ENCODE results near the gene PLA2G2C. TPM values are rescaled to one million over a fixed set of nuclear protein-coding genes. Genes with fewer than 3 reads are reported as not detected.

PLA2G2C gene
- total and polyA plus RNA-seq, 2 of the 8 experiments (the other 6 are each of a cell fraction or from before 2014, with no cell fraction given): not detected

DNA sequence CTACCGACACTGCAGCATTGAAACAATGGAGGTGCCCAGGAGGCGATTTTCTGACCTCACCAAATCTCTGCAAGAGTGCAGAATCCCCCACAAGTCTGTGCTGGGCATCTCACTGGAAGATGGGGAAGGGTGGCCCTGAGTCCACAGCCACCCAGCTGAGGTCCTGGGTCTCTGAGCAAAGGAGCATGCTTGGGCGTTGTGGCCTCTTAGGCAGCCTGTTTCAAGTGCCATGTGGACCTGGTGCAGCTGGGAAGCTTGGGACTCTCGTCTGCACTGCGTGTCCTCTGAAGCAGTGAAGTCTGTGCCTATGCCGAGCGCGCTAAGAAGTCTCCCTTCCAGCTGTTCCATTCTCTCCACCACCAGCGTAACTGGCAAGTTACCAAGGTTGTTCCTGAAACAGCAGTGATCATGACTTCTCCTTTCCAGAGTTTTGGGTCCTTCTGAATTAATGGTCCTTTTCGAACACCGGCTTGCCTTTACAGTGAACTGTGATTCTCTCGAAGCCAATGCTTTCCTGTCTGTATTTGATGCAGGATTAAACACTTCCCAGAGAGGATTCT is 5.0 kb upstream of the PLA2G2C start:
- Histone ChIP-seq H2BK12ac (ENCODE audit: low read depth, low read length) (no peak overlapping the region), H4K91ac (replicated peaks; ENCODE audit: insufficient read length, low read length) (no peak overlapping the region), H3K56ac (replicated peaks; ENCODE audit: insufficient read length, low read depth, low read length) (no peak overlapping the region), H3K23ac (ENCODE audit: insufficient read length) (no peak overlapping the region), H3K4me3 (ENCODE audit: extremely low read depth in 1 of 4, insufficient read depth in 2 of 4, low read depth in 3 of 4, low read length in 4 of 4) (no peak overlapping the region), H4K5ac (ENCODE audit: insufficient read length, low read depth, low read length) (no peak overlapping the region), H3K14ac (ENCODE audit: insufficient read length) (no peak overlapping the region), H3K4me1 (replicated peaks in 1 of 4; ENCODE audit: control insufficient read depth in 3 of 4, insufficient read depth in 4 of 4, low read length in 3 of 4) (peaks cover 6 to 16% (median 7%) of the 10 kb centered on the region in 4 experiments; a peak in 5 of 7 replicates), H3K4ac (replicated peaks; ENCODE audit: insufficient read length, low read depth, low read length) (no peak overlapping the region), H3K9me3 (ENCODE audit: insufficient read depth in 2 of 2, low read depth in 1 of 2, low read length in 1 of 2) (no peaks in the 10 kb centered on the region), H3K4me2 (ENCODE audit: insufficient read depth in 1 of 2, low read depth in 2 of 2, low read length in 2 of 2) (no peak overlapping the region), H2BK15ac (ENCODE audit: low read length) (no peak overlapping the region), H4K20me1 (replicated peaks in 1 of 2; ENCODE audit: control insufficient read depth in 1 of 2, insufficient read depth in 2 of 2, low read length in 2 of 2) (no peaks in the 10 kb centered on the region), H3K79me1 (ENCODE audit: low read depth, low read length) (no peaks in the 10 kb centered on the region), H4K8ac (ENCODE audit: extremely low read depth, insufficient read depth, low read length) (no peak overlapping the region), H3K9ac (replicated peaks in 1 of 4; ENCODE audit: extremely low read depth in 1 of 4, low read depth in 3 of 4, low read length in 3 of 4) (no peak overlapping the region), H3K23me2 (ENCODE audit: low read depth, low read length) (no peaks in the 10 kb centered on the region), H3K79me2 (ENCODE audit: control insufficient read depth in 1 of 2, insufficient read depth in 2 of 2, low read length in 2 of 2) (no peaks in the 10 kb centered on the region), H3K27me3 (replicated peaks in 1 of 4; ENCODE audit: control insufficient read depth in 3 of 4, extremely low read depth in 1 of 4, insufficient read depth in 3 of 4, low read length in 3 of 4) (peaks cover 0 to 3% (median 2%) of the 10 kb centered on the region in 4 experiments; a peak in 5 of 7 replicates), H2AFZ (ENCODE audit: low read length) (no peak overlapping the region), H2BK20ac (ENCODE audit: low read length) (no peak overlapping the region), H2BK5ac (ENCODE audit: low read depth, low read length) (no peak overlapping the region), H3K27ac (ENCODE audit: low read depth, low read length) (no peak overlapping the region), H2AK5ac (ENCODE audit: low read depth, low read length) (no peak overlapping the region), H3K18ac (ENCODE audit: extremely low read depth, low read length) (no peak overlapping the region), H2BK120ac (replicated peaks; ENCODE audit: low read depth, low read length) (no peak overlapping the region), H3K36me3 (ENCODE audit: control insufficient read depth in 2 of 4, insufficient read depth in 4 of 4, low read length in 3 of 4) (no peaks in the 10 kb centered on the region)
- WGBS, 2 experiments (ENCODE audit: extremely low coverage in 1 of 2, insufficient coverage in 1 of 2, insufficient read length in 1 of 2, insufficient replicate concordance in 2 of 2, low coverage in 1 of 2, low lambda C conversion rate in 2 of 2, missing lambda C conversion rate in 1 of 2): 90% methylated on average over 12 of the region's 12 CpGs; no CpG with 5 or more reads in 1 of the 2 experiments
- ChIA-PET CTCF (ENCODE audit: partially characterized antibody) (interaction anchor here (0.6 to 9.3 kb wide), 9 partner anchors 10 to 429 kb away, joined by 3 to 90 read pairs (median 31); no protein-coding TSS in a partner anchor), POLR2A (ENCODE audit: partially characterized antibody) (interaction anchor here (1.0 kb wide), 1 partner anchor 19 kb away, joined by 3 read pairs; no protein-coding TSS in a partner anchor)
- FAIRE-seq: no peak
- no peak for DNase-seq (ENCODE audit: low read depth in 1 of 2, low spot score in 2 of 2)
- TF ChIP-seq HDAC2 (IDR thresholded peaks at IDR 0.05; ENCODE audit: borderline replicate concordance in 1 of 2, low read depth in 2 of 2, low read length in 2 of 2) (no peak), KDM4A (IDR thresholded peaks at IDR 0.05; ENCODE audit: low read depth, low read length, severe bottlenecking) (no peak), POLR2AphosphoS5 (IDR thresholded peaks at IDR 0.05; ENCODE audit: low read depth, low read length) (no peak), RAD21 (IDR thresholded peaks at IDR 0.05 in 1 of 2, conservative IDR thresholded peaks at IDR 0.05 in 1 of 2; ENCODE audit: low read depth in 2 of 2, low read length in 2 of 2) (no peak), HDAC6 (IDR thresholded peaks at IDR 0.05; ENCODE audit: low read depth, low read length) (no peak), ZNF274 (IDR thresholded peaks at IDR 0.05; ENCODE audit: borderline replicate concordance, extremely low read depth, low read length) (no peak)
- TF ChIP-seq, protein P1, sequence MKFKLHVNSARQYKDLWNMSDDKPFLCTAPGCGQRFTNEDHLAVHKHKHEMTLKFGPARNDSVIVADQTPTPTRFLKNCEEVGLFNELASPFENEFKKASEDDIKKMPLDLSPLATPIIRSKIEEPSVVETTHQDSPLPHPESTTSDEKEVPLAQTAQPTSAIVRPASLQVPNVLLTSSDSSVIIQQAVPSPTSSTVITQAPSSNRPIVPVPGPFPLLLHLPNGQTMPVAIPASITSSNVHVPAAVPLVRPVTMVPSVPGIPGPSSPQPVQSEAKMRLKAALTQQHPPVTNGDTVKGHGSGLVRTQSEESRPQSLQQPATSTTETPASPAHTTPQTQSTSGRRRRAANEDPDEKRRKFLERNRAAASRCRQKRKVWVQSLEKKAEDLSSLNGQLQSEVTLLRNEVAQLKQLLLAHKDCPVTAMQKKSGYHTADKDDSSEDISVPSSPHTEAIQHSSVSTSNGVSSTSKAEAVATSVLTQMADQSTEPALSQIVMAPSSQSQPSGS (IDR thresholded peaks at IDR 0.05; ENCODE audit: low read length): no peak

All from H1 (cell line).